ENCODE measurements around the gene ARFIP1. TPM values are rescaled to one million over a fixed set of nuclear protein-coding genes. Genes with fewer than 3 reads are reported as not detected.

The ARFIP1 gene
- total and polyA plus RNA-seq, 2 of the 8 experiments (the other 6 are each of a cell fraction or from before 2014, with no cell fraction given): 13.5 to 38.0 TPM

DNA sequence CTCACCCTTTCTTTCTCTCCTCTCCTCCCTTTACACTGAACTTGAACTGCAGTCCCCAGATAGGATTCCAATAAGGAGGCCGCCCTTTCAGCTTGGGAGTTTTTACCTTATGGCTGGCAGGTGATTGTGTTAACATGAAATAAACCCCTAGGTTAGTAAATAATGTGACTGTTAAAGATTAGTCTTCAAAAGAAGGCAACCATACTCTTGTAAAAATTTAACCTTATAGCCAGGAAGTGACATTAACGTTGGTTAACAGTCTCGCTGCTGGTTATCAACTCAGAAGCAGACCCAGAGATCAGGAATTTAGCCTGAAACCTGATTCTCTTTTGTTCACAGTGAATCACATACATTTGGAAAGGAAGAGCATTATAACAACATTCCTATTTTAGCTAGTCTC, 171.6 kb downstream of the ARFIP1 start:
- Histone ChIP-seq H3K27ac (ENCODE audit: low read depth, low read length) (no peak overlapping the region; the same call in 1 of the 2 replicates), H2AFZ (ENCODE audit: low read length) (no peak overlapping the region), H4K8ac (ENCODE audit: extremely low read depth, insufficient read depth, low read length) (no peak overlapping the region), H3K27me3 (replicated peaks in 1 of 4; ENCODE audit: control insufficient read depth in 3 of 4, extremely low read depth in 1 of 4, insufficient read depth in 3 of 4, low read length in 3 of 4) (no peaks in the 10 kb centered on the region), H3K14ac (ENCODE audit: insufficient read length) (no peak overlapping the region), H3K79me1 (ENCODE audit: low read depth, low read length) (0 out of 2 replicates have a peak, but pooled peaks cover 2% of the 10 kb centered on the region), H2AK5ac (ENCODE audit: low read depth, low read length) (no peak overlapping the region), H3K79me2 (ENCODE audit: control insufficient read depth in 1 of 2, insufficient read depth in 2 of 2, low read length in 2 of 2) (peaks cover 0 to 63% of the 10 kb centered on the region in 2 experiments; a peak in 2 of 4 replicates), H4K20me1 (replicated peaks in 1 of 2; ENCODE audit: control insufficient read depth in 1 of 2, insufficient read depth in 2 of 2, low read length in 2 of 2) (peaks cover 0 to 3% of the 10 kb centered on the region in 2 experiments), H2BK20ac (ENCODE audit: low read length) (no peak overlapping the region), H3K4me2 (ENCODE audit: insufficient read depth in 1 of 2, low read depth in 2 of 2, low read length in 2 of 2) (peak overlapping the region; percentile 32 to 50; a peak in 3 of 4 replicates), H2BK12ac (ENCODE audit: low read depth, low read length) (no peak overlapping the region), H3K18ac (ENCODE audit: extremely low read depth, low read length) (no peak overlapping the region), H3K56ac (replicated peaks; ENCODE audit: insufficient read length, low read depth, low read length) (no peak overlapping the region), H3K36me3 (ENCODE audit: control insufficient read depth in 2 of 4, insufficient read depth in 4 of 4, low read length in 3 of 4) (peaks cover 4 to 30% (median 15%) of the 10 kb centered on the region in 4 experiments; a peak in 6 of 8 replicates), H4K91ac (replicated peaks; ENCODE audit: insufficient read length, low read length) (no peak overlapping the region), H3K4me1 (replicated peaks in 1 of 4; ENCODE audit: control insufficient read depth in 3 of 4, insufficient read depth in 4 of 4, low read length in 3 of 4) (peaks cover 7 to 22% (median 14%) of the 10 kb centered on the region in 4 experiments), H4K5ac (ENCODE audit: insufficient read length, low read depth, low read length) (no peak overlapping the region), H2BK120ac (replicated peaks; ENCODE audit: low read depth, low read length) (no peak overlapping the region), H3K9me3 (ENCODE audit: insufficient read depth in 2 of 2, low read depth in 1 of 2, low read length in 1 of 2) (no peaks in the 10 kb centered on the region), H3K23ac (ENCODE audit: insufficient read length) (no peak overlapping the region), H3K23me2 (ENCODE audit: low read depth, low read length) (no peaks in the 10 kb centered on the region), H3K4me3 (ENCODE audit: extremely low read depth in 1 of 4, insufficient read depth in 2 of 4, low read depth in 3 of 4, low read length in 4 of 4) (peak overlapping the region in 1 of 4 experiments; percentile 30; a peak in 2 of 8 replicates), H3K4ac (replicated peaks; ENCODE audit: insufficient read length, low read depth, low read length) (no peak overlapping the region), H3K9ac (replicated peaks in 1 of 4; ENCODE audit: extremely low read depth in 1 of 4, low read depth in 3 of 4, low read length in 3 of 4) (no peak overlapping the region; a peak in 1 of 7 replicates), H2BK5ac (ENCODE audit: low read depth, low read length) (no peak overlapping the region), H2BK15ac (ENCODE audit: low read length) (no peak overlapping the region)
- ChIA-PET POLR2A (ENCODE audit: partially characterized antibody) (interaction anchor here (5.8 kb wide), 1 partner anchor 13 kb away, joined by 61 read pairs; the partner anchor contains the start of gene FHDC1), CTCF (ENCODE audit: partially characterized antibody) (interaction anchor here (0.7 to 4.8 kb wide), 5 partner anchors 13 to 688 kb away, joined by 3 to 35 read pairs (median 3); partner anchors contain the start of gene FHDC1)
- peak; percentile 32 for FAIRE-seq
- 31% methylated on average over 3 of the region's 3 CpGs; no CpG with 5 or more reads in 1 of the 2 experiments for WGBS, 2 experiments (ENCODE audit: extremely low coverage in 1 of 2, insufficient coverage in 1 of 2, insufficient read length in 1 of 2, insufficient replicate concordance in 2 of 2, low coverage in 1 of 2, low lambda C conversion rate in 2 of 2, missing lambda C conversion rate in 1 of 2)
- no peak for DNase-seq (ENCODE audit: low read depth in 1 of 2, low spot score in 2 of 2)
